NCI-H446 treated with DMSO at 0.1 percent for 48 hours (cell line): Measurements from ENCODE around the gene VEZT.
"Not testable (repeated sequence)": the region's sequence is repeated elsewhere in the genome, so short reads cannot be mapped to it uniquely, and the experiment has no call there.

ENCODE experiments used
- DNase-seq: peaks from one replicate; lab custom pipeline; 2025; lab: John Stamatoyannopoulos, UW

The VEZT gene

GRCh38 chr12:95217377-95218149 lies at the start of gene VEZT, which contains the start of gene FGD6:
TSS of gene VEZT (plus strand) at chr12:95217807. CDS start at chr12:95217851, 44 bp downstream.
TSS of gene FGD6 (minus strand) at chr12:95217467. CDS start at chr12:95217240, 227 bp downstream.
- peak; percentile 99 for DNase-seq

- DNase-seq: no peak
These were observed 48.9 kb upstream of the VEZT start for GRCh38 chr12:95168746-95169145.

GRCh38 chr12:95169368-95169767 lies 48.2 kb upstream of the VEZT start:
- no peak for DNase-seq

- DNase-seq: peak; percentile 1
These were observed 44.0 kb upstream of the VEZT start for GRCh38 chr12:95173392-95174251.

- no peak for DNase-seq
These were observed 40.3 kb upstream of the VEZT start for GRCh38 chr12:95177201-95177768.

- no peak for DNase-seq
These were observed 39.5 kb upstream of the VEZT start for GRCh38 chr12:95178136-95178535.

- DNase-seq: no peak
These were observed 38.6 kb upstream of the VEZT start for GRCh38 chr12:95179011-95179410.

GRCh38 chr12:95181103-95181502 lies 36.5 kb upstream of the VEZT start:
- no peak for DNase-seq

GRCh38 chr12:95182868-95183415 lies 34.7 kb upstream of the VEZT start:
- DNase-seq: no peak

GRCh38 chr12:95184121-95184520 lies 33.5 kb upstream of the VEZT start:
- no peak for DNase-seq

GRCh38 chr12:95185072-95185471 lies 32.5 kb upstream of the VEZT start:
- no peak for DNase-seq

GRCh38 chr12:95185854-95186253 lies 31.8 kb upstream of the VEZT start:
- DNase-seq: no peak

GRCh38 chr12:95187865-95188415 lies 29.7 kb upstream of the VEZT start:
- DNase-seq: no peak

GRCh38 chr12:95191060-95191696 lies 26.4 kb upstream of the VEZT start:
- DNase-seq: no peak

GRCh38 chr12:95192271-95192670 lies 25.3 kb upstream of the VEZT start:
- no peak for DNase-seq

GRCh38 chr12:95193139-95193538 lies 24.5 kb upstream of the VEZT start:
- DNase-seq: no peak

- no peak for DNase-seq
These were observed 22.5 kb upstream of the VEZT start for GRCh38 chr12:95195122-95195521.

- not testable (repeated sequence) for DNase-seq
These were observed 20.6 kb upstream of the VEZT start for GRCh38 chr12:95196875-95197569.

- DNase-seq: no peak
These were observed 20.0 kb upstream of the VEZT start for GRCh38 chr12:95197636-95198035.

GRCh38 chr12:95198914-95199313 lies 18.7 kb upstream of the VEZT start:
- no peak for DNase-seq
